Body of pancreas (tissue), 4 donors: Measurements from ENCODE around the gene LITAF.
"Not testable (repeated sequence)": the region's sequence is repeated elsewhere in the genome, so short reads cannot be mapped to it uniquely, and the experiment has no call there.

ENCODE experiments used
- POLR2A ChIP-seq, 3 donors: fragments of 450-650 bp; IDR thresholded peaks; one replicate each; pipeline ENCODE4 v1.6.1; 2016; ENCODE audit warnings: antibody characterized with exemption in 3 of 3, mild to moderate bottlenecking in 2 of 3
- TF ChIP-seq, protein P1 (sequence below), 7 experiments: fragments of 450-650 bp in 4 of 7; fragments of 200-600 bp in 3 of 7; sonication (generic) in 3 of 7; IDR thresholded peaks; one replicate each; pipeline ENCODE4 v1.5.1; 2016 to 2019; ENCODE audit warnings: antibody characterized with exemption in 7 of 7

DNA sequence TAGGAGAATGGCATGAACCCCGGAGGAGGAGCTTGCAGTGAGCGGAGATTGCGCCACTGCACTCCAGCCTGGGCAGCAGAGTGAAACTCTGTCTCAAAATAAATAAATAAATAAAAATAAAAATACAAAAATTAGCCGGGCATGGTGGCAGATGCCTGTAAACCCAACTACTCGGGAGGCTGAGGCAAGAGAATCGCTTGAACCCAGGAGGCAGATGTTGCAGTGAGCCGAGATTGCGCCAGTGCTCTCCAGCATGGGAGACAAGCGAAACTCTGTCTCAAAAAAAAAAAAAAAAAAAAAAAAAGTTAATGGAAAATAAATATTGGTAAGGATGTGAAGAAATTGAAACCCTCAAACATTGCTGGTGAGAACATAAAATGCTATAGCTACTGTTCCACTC, 6.4 kb upstream of the LITAF start:
- TF ChIP-seq, protein P1, sequence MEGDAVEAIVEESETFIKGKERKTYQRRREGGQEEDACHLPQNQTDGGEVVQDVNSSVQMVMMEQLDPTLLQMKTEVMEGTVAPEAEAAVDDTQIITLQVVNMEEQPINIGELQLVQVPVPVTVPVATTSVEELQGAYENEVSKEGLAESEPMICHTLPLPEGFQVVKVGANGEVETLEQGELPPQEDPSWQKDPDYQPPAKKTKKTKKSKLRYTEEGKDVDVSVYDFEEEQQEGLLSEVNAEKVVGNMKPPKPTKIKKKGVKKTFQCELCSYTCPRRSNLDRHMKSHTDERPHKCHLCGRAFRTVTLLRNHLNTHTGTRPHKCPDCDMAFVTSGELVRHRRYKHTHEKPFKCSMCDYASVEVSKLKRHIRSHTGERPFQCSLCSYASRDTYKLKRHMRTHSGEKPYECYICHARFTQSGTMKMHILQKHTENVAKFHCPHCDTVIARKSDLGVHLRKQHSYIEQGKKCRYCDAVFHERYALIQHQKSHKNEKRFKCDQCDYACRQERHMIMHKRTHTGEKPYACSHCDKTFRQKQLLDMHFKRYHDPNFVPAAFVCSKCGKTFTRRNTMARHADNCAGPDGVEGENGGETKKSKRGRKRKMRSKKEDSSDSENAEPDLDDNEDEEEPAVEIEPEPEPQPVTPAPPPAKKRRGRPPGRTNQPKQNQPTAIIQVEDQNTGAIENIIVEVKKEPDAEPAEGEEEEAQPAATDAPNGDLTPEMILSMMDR (IDR thresholded peaks at IDR 0.05) = not testable (repeated sequence)
- not testable (repeated sequence) for TF ChIP-seq POLR2A (IDR thresholded peaks at IDR 0.05)
